HG03432 (cell line): ENCODE results near the gene BMAL1.
"Not testable (repeated sequence)": the region's sequence is repeated elsewhere in the genome, so short reads cannot be mapped to it uniquely, and the experiment has no call there.

ENCODE experiments used
- ATAC-seq: cut with Tn5 transposase; IDR thresholded peaks from one replicate; pipeline ENCODE4 v1.9.1; 2021; ENCODE audit warnings: mild to moderate bottlenecking, moderate library complexity; ENCODE audit not compliant: unreplicated experiment

BMAL1 gene

DNA sequence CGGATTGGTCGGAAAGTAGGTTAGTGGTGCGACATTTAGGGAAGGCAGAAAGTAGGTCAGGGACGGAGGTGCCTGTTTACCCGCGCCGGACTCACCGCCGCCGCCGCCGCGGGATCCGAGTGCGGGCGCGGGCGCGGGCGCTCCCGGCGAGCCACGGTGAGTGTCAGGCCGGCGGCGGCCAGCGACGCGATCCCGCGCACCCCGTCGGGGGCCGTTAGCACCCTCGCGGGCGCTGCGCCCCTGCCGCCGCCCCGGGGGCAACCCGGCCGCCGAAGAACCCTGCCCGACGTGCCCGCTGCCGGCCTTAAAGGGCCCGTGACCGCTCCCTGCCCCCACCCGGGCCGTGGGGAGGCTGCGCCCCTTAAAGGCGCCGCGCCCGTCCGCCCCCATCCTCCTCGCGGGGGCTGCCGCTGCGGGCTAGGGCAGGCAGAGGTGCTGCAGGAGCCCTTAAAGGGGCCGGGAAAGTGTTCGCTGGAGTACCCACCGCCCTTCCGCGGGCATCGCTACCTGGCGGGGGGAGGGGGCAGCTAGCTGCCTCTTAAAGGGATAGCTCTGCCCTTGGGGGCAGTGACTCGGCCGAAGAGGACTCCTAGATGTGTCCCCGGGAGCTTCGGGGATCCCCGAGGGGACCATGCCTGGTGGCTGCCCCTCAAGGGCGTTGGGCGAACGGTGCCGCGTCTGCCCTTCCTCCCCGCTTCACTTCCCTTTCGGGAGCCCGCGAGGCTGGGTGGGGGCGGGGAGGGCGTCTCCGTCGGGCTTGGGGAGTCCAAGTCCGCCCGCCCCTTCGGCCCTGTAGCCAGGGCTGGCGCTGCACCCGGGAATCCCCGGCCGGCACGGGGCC, at the start of gene BMAL1:
BMAL1 (plus strand) TSS at position 23 of the 841 bp plus-strand sequence. CDS start 76,519 bp downstream, outside the sequence.
- peak; percentile 31 for ATAC-seq

DNA sequence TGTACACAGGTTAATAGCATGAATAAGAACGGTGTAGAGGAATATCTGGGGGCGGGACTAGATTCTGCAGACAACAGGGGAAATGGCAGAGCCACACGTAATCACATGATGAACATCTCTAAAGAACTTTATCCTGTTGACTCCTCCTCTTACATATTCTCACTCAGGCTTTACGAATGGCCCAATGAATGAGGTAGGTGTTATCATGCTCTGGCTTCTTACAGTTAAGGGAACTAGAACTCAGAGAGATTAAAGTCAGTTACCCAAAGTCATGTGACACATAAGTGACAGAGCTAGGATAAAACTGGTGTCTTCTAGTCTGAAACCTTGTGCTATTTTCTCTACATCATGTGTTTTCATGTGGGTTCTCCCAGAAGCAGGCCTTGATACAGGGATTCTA, 49.0 kb upstream of the BMAL1 start:
- ATAC-seq, result no peak

DNA sequence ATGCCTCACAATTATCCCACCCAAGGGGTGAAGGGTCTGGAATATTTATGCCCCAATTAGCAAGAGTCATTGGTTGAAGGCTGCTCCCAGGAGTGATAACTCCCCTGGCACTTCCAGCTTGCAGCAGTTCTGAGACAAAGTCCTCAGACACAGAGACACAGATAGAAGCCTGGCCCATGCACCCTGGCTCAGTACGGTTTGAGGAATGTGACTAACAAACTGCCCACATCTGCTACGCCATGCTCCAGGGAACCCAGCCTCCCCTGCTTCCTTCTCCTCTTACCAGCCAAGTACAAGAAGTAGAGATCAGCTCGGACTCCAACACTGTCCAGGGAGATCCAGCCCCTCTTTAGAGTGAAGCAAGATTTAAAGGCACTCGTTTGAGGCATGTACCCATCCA, 48.5 kb upstream of the BMAL1 start:
- ATAC-seq, result no peak

DNA sequence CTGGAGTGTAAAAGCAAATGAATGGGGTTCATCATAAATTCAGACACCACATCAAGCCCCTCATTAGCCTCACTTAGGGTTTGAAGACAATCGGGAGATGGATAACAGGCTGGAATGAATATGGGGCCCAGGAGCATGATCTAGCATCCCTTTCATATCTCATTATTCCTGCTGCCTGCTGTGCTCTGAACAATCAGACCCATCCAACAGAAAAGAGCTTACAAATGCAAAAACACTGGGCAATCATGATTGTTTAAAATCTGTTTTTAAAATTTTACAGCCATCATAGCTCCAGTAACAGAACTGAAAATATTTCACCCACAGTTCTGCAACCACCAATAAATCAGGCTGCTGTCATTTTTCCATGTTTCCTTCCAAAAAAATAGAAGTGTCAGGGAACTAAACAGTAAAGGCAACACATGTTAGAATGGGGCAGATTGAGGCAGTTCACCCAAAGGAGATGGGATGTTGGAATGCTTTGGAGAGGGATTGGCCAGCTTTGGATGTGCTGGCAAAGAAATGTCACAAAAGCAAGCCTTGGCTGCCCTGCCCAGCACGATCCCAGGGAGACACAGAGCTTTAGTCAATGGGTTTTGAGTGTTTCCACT, 47.8 kb upstream of the BMAL1 start:
- no peak for ATAC-seq

DNA sequence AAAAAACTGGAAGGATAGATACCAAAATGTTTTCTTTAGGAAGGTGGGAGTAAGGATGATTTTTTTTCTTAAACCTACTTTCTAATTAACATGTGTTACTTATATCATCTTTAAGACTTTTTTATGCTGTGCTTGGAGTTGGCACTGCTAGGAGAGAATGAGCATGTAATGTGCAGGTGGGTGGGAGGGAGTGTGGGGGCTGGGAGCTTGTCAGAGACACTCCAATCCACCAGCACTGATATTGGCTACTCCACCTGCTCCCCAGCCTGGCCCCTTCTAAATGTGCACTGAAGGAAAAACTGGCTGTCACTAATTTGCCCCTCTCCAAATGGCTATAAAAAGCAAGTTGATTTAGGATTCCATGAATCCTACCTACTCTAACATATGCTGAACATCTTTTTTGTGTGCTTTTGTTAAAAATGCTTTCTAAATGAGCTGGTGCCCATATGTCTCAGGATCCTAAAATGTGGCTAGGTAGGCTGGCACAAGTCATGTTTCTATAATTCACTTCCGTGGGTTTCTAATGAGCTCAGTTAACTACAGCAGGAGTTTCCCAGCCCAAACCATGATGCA, 44.3 kb upstream of the BMAL1 start:
- no peak for ATAC-seq

DNA sequence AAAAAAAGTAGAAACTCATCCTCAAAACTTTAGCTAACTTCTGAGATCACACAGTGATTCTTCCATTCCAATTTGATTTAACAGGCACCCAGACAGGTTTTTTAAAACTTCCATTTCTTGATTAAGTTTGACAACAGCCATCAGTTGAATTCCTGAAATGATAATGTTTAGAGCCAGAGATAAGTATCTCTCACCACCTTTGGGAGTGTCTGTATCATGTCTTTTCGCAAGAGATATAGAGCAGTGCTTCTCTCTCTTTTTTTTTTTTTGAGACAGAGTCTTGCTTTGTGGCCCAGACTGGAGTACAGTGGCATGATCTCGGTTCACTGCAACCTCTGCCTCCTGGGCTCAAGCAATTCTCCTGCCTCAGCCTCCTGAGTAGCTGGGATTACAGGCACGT, 41.7 kb upstream of the BMAL1 start:
- ATAC-seq, result no peak

DNA sequence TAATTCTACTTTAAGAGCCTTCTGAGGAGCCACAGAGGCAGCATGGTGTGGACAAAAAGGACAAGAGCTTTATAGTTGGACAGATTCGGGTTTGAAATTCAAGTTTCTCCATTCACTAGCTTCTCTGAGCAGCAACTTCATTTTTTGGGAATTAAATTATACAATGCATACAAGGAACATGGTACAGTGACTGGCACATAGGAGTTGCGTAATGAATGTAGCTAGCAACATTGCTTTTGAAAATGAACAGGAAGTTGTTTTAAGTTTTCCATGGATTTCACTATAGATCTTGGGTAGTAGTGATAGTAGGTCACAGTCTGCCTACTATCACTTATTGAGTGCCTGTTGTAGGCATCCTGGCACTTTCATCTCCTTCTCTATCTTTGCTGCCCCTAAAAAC, 41.0 kb upstream of the BMAL1 start:
- no peak for ATAC-seq

DNA sequence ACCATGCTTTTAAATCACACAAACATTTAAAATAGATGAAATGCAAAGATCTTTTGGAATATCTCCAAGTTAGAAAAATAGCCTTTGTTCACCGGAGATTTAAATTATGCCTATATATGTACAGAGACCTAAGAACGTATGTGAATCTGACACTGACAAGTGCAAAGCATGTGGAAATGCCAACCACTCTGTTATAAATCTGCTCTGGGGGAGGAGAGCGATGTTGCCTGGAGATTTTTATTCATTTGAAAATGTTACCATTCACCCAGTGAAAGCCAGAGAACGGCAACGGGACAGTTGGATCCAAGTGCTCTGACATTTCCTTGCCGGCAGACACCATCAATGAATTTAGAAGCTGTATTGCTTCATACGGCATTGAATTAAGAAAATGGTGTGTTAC, 39.8 kb upstream of the BMAL1 start:
- no peak for ATAC-seq

DNA sequence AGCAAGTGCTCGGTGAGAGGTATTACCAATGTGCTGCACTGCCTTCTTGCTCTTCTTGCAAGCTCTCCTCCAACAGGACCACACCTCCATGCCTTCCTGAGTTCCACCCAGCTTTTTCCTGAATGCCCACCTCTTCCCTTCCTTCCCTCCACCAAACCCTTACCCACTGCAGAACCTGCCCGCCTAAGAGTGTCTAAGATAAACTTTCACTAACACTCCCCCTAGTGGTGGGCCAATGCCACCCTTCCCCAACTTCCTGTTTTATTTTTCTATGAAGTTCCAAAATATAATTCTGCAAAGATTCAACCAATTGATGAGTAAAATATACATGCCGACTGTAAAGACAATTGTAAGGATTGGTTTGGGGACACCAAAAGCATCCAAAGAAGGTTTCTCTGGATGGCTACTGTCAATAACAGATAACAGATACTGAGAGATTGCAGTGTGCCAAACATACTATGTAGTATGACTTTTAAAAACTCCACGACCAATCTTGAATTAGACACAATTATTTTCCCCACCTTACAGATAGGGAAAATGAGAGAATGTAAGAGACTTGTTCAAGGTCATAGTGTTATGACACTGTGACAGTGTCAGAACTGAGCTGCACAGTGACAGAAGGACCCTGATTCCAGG, 38.6 kb upstream of the BMAL1 start:
- peak; percentile 75 for ATAC-seq

DNA sequence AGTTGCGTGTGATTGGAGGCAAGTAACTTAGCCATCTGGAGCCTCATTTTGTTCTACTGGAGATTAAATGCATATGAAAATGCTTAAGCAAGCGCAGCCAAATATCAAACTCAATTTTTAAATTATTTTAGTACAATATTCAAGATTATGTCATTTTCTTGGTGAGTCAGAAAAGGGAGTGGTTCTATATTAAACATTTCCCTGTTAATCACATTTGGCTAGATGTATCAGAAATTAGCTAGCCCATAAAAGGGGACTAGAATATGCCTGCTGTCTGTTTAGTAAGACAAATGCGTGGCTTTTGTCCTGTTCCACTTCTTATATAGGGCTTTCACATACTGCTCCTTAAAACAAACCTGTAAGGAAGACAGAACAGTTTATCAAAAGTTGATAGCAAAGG, 35.0 kb upstream of the BMAL1 start:
- no peak for ATAC-seq

DNA sequence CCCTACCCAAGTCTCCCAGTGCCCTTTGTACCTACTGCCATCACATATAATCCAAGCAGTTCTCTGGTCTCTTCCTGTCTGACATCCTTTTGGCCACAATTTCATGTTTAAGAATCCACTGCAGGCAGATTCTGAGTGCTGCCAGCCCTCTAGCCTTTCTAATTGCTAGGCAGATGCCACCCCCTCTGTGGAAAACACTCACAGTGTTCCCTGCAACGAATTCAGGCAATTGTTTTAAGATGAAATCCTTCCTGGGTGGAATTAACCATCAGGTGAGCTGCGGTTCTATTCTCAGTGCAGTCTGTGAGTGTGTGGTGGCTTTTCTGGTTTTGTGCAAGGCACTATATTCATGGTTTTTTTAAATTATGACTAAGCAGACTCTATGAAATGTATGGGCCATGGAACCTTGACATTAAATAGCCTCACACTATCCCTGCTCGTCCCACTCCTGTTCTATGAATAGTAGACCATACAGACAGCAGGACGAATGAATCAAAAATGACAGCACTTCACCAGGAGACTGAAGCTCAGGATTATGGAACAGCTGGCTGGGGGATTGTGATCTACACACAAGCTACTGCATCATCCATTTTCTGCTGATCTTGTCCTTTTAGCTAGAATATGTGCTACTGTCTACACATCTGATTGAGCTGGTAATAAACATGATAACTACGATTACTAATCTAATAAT, 29.8 kb upstream of the BMAL1 start:
- ATAC-seq, result no peak

DNA sequence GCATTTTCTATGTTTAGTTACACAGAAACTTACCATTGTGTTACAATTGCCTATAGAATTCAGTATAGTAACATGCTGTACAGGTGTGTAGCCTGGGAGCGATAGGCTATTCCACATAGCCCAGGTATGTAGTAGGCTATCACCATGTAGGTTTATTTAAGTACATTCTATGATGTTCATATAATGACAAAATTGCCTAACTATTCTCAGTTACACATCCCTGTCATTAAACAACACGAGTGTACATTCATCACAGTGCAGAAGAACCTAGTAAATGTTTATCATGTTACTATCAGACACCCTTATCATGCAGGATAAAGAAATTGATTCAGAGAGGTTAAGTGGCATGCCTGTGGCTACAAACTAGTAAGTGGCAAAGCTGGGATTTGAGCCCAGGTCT, 28.4 kb upstream of the BMAL1 start:
- ATAC-seq, result no peak

DNA sequence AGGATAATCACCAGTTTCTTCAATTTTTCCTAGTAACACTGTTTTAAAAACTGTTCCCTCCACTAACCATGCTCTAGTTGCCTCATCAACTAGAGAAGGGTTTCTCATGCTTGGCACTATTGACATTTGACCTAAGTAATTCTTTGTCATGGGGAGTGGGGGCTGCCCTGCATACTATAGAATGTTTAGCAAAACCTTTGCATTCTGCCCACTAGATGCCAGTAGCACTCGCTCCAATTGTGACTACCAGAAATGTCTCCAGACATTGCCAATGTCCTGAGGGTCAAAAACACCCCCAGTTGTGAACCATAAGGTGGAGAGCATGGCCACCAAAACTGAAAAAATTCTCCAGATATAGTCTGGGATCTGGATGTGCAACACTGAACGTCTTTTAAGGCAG, 27.6 kb upstream of the BMAL1 start:
- no peak for ATAC-seq

DNA sequence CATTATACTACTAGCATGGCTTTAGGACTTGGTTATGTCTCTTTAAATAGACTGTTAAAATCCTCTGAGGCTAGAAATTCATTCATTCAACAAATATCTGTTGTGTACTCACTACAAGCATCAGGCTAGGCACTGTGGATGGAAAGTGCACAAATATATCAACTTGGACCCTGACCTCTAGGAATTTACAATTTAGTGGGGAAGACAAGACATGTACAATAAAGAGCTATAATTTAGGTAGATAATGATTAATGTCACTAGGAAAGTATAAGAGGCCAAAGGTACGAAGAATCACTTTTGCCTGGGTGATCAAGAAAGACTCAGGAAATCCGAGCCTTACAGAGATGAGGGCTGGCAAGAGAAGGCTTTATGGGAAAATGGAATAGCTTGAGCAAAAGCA, 25.6 kb upstream of the BMAL1 start:
- no peak for ATAC-seq

DNA sequence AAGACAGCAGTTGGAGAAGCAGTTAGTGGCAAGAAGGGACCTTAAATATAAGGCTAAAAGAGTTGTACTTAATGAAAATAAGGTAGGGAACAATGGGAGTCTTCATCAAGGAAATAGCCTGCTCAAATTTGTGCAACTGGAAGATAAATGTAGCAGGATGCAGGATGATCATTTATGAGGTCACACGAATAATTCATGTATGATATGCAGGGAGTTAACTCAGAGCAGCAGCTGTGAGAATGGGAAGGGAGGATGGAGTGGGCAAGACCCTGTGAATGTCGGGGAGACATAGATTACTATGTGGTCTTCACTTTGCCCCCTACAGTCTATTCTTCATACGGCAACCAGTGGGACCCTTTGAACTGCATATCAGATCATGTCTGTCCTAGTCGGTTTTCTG, 25.2 kb upstream of the BMAL1 start:
- no peak for ATAC-seq

DNA sequence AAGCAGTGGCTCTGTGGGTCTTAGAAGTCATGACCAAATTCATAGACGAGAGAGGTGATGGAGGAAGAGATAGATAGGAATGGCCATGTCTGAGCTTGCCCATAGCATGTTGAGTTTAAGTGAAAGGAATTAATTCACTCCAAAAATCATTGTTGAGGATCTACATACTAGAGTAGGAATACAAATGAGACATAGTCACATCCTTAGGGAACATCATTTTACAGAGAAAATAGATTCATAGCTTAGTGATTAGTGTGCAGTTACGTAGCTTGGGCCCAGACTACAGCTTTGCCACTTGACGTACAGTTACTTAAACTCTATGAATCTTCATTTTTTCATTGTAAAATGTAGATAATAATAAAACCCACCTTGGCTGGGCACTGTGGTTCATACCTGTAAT, 21.4 kb upstream of the BMAL1 start:
- ATAC-seq, result no peak

DNA sequence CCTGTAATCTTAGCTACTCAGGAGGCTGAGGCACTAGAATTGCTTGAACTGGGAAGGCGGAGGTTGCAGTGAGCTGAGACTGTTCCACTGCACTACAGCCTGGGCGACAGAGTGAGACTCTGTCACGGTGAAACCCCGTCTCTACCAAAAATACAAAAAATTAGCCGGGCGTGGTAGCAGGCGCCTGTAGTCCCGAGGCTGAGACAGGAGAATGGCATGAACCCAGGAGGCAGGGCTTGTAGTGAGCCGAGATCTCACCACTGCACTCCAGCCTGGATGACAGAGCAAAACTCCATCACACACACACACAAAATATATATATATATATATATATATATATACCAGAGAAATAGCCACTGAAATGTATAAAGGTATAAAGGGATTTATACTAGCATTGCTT, 19.5 kb upstream of the BMAL1 start:
- not testable (repeated sequence) for ATAC-seq

DNA sequence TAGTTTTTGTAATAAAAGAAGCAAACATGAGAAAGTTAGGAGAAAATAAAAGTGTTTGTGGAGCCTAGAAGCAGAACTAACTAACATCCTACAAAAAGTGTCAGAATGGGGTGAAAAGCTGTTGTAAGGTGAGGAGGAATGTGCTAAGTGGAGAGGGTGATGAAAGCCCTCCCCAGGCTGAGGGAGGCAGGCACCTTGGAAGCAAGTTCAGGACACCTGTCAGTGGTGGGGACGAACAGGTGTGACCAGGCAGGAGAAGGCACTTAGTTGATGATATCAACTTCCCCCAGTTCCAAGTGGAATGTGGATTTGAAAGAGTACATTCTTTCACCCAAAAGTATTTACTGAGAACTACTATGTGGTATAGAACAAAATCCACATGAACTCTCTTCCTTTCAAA, 18.7 kb upstream of the BMAL1 start:
- ATAC-seq, result no peak

DNA sequence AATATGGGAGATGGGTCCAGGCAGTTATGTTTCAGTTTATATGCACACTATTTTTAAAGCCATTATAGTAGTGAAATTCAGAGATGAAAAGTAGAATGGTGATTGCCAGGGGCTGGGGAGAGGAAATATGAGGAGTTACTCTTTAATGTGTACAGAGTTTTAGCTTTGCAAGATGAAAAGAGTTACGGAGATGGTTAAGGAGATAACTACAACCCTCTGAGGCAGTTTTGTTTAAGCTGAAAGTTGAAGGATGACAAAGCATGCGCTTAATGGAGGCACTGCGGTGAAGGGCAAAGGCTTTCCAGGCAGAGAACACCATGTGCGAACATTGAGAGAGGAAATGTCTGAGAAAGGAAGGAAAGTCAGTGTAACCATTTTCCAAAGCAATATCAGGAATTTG, 18.2 kb upstream of the BMAL1 start:
- ATAC-seq, result no peak

DNA sequence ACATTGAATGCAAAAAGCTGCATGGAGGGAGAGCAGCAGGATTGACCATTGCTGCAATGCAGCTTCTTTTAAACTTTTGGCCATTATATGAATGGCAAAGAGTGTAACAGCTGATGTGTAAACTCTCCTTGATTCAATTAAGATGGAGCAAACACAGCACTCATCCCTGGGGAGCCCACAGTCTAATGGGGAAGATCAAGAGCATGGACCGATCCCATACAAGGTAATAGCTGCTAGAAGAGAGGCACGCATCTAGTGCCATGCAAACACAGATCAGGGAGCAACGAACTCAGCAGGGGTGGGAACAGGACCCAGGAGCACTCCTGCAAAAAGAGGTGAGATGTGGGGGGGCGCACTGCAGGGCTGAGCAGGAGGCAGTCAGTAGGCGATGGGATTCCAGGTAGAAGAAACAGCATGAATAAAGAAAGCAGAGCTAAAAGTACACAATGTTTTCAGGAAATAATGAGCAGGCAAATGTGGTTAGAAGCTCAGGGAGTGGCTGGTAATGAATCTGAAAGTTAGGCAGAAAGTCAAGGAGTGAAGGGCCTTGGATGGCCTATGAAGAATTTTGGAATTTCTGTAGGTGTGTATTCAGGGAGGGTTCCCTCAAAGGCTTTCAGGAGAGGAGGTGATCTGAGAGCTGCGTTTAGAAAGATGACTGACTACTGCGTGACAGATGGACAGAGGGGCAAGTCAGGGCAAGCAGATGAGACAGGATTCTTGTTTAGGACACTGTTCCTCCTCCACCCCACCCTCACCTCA, 17.2 kb upstream of the BMAL1 start:
- no peak for ATAC-seq
